Measurements from ENCODE around the gene TIGD3.

The TIGD3 gene

DNA sequence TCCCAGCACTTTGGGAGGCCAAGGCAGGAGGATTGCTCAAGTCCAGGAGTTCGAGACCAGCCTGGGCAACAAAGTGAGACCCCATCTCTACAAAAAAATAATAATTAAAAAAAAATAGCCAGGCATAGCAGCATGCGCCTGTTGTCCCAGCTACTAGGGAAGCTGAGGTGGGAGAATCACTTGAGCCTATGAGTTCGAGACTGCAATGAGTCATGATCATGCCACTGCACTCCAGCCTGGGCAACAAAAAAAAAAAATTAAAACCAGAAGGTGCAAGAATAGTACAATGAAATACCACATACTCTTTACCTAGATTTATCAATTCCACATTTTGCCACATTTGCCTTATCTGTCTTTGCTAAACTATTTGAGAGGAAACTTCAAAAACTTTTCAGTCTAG lies 12.7 kb upstream of the TIGD3 start:
- TF ChIP-seq, protein P1, sequence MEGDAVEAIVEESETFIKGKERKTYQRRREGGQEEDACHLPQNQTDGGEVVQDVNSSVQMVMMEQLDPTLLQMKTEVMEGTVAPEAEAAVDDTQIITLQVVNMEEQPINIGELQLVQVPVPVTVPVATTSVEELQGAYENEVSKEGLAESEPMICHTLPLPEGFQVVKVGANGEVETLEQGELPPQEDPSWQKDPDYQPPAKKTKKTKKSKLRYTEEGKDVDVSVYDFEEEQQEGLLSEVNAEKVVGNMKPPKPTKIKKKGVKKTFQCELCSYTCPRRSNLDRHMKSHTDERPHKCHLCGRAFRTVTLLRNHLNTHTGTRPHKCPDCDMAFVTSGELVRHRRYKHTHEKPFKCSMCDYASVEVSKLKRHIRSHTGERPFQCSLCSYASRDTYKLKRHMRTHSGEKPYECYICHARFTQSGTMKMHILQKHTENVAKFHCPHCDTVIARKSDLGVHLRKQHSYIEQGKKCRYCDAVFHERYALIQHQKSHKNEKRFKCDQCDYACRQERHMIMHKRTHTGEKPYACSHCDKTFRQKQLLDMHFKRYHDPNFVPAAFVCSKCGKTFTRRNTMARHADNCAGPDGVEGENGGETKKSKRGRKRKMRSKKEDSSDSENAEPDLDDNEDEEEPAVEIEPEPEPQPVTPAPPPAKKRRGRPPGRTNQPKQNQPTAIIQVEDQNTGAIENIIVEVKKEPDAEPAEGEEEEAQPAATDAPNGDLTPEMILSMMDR (conservative IDR thresholded peaks at IDR 0.05; ENCODE audit: low read length), result no peak
- DNase-seq (ENCODE audit: low read depth), result no peak
- no peak overlapping the region for H3K4me3 ChIP-seq (ENCODE audit: low read length)

DNA sequence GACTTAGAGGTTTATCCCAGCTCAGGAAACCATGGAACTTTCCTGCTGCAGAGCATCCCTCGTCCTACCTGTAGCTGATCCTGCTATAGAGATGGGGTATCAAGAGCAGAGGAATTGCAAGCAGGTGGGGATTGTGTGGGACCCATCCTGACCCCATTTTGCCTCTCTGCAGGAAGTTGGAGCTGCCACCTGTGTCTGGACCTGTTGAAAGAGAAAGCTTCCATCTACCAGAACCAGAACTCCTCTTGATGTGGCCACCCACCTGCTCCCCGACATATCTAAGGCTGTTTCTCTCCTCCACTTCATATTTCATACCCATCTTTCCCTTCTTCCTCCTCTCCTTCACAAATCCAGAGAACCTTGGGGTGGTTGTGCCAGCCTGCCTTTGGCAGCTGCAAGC lies 3.0 kb upstream of the TIGD3 start:
- DNase-seq (ENCODE audit: low read depth), result no peak
- TF ChIP-seq, protein P1 (conservative IDR thresholded peaks at IDR 0.05; ENCODE audit: low read length), result no peak
- no peak overlapping the region for H3K4me3 ChIP-seq (ENCODE audit: low read length)

DNA sequence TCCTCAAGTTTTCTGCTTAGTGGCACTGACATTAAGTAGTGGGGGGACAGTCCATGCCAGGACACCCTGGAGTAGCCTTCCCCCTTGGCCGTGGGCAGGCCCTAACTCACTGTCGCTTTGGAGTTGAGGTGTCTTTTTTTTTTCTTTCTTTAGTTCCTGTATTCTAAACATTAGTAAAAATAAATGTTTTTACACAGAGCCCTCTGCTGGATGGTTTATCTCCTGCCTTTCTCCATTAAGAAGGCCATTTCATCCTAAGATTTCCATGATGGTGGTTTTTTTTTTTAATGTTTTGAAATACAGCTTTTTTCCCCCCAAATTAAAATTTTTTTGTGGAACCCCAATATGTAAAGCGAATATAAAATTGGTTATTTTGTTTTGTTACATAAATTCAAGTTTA lies 1.8 kb upstream of the TIGD3 start:
- no peak for DNase-seq (ENCODE audit: low read depth)
- TF ChIP-seq, protein P1 (conservative IDR thresholded peaks at IDR 0.05; ENCODE audit: low read length), result peak; percentile 47

DNA sequence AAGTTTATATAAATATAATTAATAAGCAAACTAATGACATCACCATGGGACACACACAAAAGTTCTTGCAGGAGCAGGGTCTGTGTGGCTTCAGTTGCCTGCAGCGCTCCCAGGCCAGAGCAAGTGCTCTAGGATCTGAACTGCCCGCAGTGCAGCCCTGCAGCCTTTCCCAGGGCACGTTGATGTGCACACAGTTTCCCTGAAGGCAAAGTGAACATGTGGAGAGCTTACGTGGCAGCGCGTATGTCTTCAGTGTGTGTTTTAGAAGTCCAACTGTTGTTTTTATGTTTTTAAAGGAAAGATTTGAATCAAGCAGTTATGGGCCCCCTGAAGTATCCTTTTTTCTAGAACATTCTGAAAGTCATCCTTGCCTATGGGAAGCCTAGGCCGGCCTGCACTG lies 1.2 kb upstream of the TIGD3 start:
- no peak for DNase-seq (ENCODE audit: low read depth)
- TF ChIP-seq, protein P1 (conservative IDR thresholded peaks at IDR 0.05; ENCODE audit: low read length), result no peak
- peak overlapping the region; percentile 74; the same call in 1 of the 2 replicates for H3K4me3 ChIP-seq (ENCODE audit: low read length)

More for the DNA sequence above, 1.8 kb upstream of the TIGD3 start:
- H3K4me3 ChIP-seq (ENCODE audit: low read length), result no peak overlapping the region

DNA sequence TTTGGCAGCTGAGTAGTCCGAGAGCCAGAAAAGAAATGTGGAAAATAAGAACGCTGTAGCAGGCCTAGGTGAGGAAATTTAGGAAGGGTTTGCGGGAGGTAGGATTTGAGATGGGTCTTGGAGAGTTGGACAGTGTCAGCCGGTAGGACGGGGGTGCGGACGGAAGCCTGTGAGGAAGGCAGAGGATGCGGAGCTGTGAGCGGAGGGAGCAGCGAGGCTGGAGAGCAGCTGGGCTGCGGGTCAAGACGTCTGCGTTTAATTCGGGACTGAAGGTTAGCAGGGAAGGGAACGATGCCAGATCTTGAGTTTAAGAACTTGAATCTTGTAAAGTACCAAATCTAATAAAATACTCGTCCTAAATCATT lies 669 bp upstream of the TIGD3 start:
- TF ChIP-seq, protein P1 (conservative IDR thresholded peaks at IDR 0.05; ENCODE audit: low read length), result no peak
- peak overlapping the region; percentile 74 for H3K4me3 ChIP-seq (ENCODE audit: low read length)
- no peak for DNase-seq (ENCODE audit: low read depth)

DNA sequence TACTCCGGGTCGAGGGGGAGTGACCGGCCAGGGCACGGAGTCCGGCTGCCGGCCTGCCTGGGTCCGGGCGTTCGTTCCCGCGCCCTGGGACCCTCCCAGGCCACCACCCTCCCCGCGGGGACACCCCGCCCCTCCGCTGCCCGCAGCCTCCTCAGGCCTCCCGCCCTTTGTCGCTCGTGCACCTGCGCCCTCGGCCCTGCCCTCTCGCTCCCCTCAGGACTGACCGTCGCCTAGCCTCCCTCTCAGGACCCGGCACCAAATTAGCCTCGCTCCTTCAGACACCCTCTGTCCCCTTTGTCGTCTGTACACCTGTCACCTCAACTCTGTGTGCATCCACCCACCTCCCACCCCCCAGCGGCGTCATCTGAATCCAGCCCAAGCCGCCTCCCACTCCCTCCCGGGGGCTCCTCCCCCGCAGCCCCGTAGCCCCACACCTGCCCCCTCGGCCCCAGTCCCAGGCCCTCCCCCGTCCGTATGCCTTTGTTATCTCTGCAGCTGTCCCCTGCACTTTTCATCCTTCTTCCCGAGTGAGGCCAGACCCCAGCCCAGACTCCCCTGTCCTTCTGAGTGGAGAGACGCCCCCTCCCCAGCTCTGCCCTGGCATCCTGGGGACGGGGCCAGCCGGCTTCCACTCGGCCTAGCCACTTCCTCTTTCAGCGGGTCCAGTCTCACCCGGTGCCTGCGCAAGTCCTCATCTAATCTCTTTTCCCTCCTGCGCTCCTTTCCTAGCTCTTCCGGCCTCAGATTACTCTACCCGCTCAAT lies 643 bp downstream of the TIGD3 start:
- DNase-seq (ENCODE audit: low read depth), result no peak
- TF ChIP-seq, protein P1 (conservative IDR thresholded peaks at IDR 0.05; ENCODE audit: low read length), result no peak
- peak overlapping the region; percentile 53 for H3K4me3 ChIP-seq (ENCODE audit: low read length)

DNA sequence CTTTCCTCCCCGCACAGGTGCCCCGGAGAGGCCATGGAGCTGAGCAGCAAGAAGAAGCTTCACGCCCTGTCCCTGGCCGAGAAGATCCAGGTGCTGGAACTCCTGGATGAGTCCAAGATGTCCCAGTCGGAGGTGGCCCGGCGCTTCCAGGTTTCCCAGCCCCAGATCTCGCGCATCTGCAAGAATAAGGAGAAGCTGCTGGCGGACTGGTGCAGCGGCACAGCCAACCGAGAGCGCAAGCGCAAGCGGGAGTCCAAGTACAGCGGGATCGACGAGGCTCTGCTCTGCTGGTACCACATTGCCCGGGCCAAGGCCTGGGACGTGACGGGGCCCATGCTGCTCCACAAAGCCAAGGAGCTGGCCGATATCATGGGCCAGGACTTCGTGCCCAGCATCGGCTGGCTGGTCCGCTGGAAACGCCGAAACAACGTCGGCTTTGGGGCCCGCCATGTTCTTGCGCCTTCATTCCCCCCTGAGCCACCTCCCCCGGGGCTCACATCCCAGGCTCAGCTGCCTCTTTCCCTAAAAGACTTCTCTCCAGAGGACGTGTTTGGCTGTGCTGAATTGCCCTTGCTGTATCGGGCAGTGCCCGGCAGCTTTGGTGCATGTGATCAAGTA lies 1.3 kb downstream of the TIGD3 start:
- DNase-seq (ENCODE audit: low read depth), result peak; percentile 48
- TF ChIP-seq, protein P1 (conservative IDR thresholded peaks at IDR 0.05; ENCODE audit: low read length), result no peak
- peak overlapping the region; percentile 45 for H3K4me3 ChIP-seq (ENCODE audit: low read length)
